ENCODE results near the gene PMM2. TPM values are rescaled to one million over a fixed set of nuclear protein-coding genes. Genes with fewer than 3 reads are reported as not detected.
A peak's percentile ranks its signal among the peaks of the same experiment; 100 is the strongest.

The PMM2 gene
- polyA plus RNA-seq, 1 donor (not counting 4 experiments of a cell fraction or from before 2014, with no cell fraction given), result 38.6 TPM

DNA sequence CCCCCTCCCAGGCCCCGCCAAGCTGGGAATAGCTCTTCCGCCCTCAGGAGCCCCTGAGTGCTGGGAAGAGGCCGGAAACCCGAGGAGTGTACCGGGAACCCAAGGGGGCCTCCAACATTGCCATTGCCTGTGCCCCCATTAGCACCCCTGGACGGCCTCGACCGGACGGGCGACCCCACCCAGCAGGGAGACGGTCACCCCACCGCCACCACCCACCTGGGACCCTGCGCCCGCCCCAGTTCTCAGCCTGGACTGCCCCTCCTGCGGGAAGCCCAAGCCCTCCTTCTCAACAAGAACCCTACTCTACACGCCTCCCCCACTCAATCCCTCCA is 69.2 kb downstream of the PMM2 start:
- Histone ChIP-seq H3K4me2 (ENCODE audit: control insufficient read depth, extremely low read depth, insufficient read depth, low read depth, low read length) (peak overlapping the region; percentile 93), H3K9me1 (ENCODE audit: control insufficient read depth, extremely low read depth, insufficient read depth, low read length) (peaks cover 9% of the 10 kb centered on the region), H3K4me1 (ENCODE audit: control insufficient read depth, extremely low read depth, insufficient read depth, low read length) (peaks cover 42% of the 10 kb centered on the region), H4K20me1 (ENCODE audit: control insufficient read depth, extremely low read depth, insufficient read depth, low read length) (peaks cover 29% of the 10 kb centered on the region), H3K9me3 (ENCODE audit: control insufficient read depth, low read depth, low read length) (no peaks in the 10 kb centered on the region), H3K27ac (ENCODE audit: control insufficient read depth, insufficient read depth, low read length) (peak overlapping the region; percentile 62), H3K27me3 (ENCODE audit: control insufficient read depth, extremely low read depth, insufficient read depth, low read length) (no peaks in the 10 kb centered on the region), H3K4me3 (ENCODE audit: control insufficient read depth in 2 of 3, extremely low read depth in 1 of 3, insufficient read depth in 2 of 3, low read depth in 1 of 3, low read length in 3 of 3) (peak overlapping the region; percentile 58 to 85 (median 70)), H3K9ac (ENCODE audit: control insufficient read depth, extremely low read depth, insufficient read depth, low read length) (peak overlapping the region; percentile 87), H2AFZ (ENCODE audit: control insufficient read depth, low read length) (no peak overlapping the region), H3K79me2 (ENCODE audit: control insufficient read depth, insufficient read depth, low read length) (peaks cover 63% of the 10 kb centered on the region), H3K36me3 (ENCODE audit: control insufficient read depth in 2 of 2, extremely low read depth in 1 of 2, insufficient read depth in 2 of 2, low read length in 2 of 2) (peaks cover 3 to 7% of the 10 kb centered on the region in 2 experiments)
- TF ChIP-seq, protein P1, sequence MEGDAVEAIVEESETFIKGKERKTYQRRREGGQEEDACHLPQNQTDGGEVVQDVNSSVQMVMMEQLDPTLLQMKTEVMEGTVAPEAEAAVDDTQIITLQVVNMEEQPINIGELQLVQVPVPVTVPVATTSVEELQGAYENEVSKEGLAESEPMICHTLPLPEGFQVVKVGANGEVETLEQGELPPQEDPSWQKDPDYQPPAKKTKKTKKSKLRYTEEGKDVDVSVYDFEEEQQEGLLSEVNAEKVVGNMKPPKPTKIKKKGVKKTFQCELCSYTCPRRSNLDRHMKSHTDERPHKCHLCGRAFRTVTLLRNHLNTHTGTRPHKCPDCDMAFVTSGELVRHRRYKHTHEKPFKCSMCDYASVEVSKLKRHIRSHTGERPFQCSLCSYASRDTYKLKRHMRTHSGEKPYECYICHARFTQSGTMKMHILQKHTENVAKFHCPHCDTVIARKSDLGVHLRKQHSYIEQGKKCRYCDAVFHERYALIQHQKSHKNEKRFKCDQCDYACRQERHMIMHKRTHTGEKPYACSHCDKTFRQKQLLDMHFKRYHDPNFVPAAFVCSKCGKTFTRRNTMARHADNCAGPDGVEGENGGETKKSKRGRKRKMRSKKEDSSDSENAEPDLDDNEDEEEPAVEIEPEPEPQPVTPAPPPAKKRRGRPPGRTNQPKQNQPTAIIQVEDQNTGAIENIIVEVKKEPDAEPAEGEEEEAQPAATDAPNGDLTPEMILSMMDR (optimal IDR thresholded peaks at IDR 0.05 in 1 of 3, IDR thresholded peaks at IDR 0.05 in 1 of 3, conservative IDR thresholded peaks at IDR 0.05 in 1 of 3; ENCODE audit: extremely low read depth in 1 of 3, insufficient read depth in 2 of 3, low read length in 3 of 3), result no peak
- TF ChIP-seq EZH2 (IDR thresholded peaks at IDR 0.05; ENCODE audit: low read length), result no peak
- dilution Hi-C loops (cut with MboI; ENCODE audit: extremely low pct_ligation_motif_present, low sequenced_read_pairs), result no loop called here
- DNase-seq (ENCODE audit: low read depth, low spot score), result no peak
- no peak for FAIRE-seq

DNA sequence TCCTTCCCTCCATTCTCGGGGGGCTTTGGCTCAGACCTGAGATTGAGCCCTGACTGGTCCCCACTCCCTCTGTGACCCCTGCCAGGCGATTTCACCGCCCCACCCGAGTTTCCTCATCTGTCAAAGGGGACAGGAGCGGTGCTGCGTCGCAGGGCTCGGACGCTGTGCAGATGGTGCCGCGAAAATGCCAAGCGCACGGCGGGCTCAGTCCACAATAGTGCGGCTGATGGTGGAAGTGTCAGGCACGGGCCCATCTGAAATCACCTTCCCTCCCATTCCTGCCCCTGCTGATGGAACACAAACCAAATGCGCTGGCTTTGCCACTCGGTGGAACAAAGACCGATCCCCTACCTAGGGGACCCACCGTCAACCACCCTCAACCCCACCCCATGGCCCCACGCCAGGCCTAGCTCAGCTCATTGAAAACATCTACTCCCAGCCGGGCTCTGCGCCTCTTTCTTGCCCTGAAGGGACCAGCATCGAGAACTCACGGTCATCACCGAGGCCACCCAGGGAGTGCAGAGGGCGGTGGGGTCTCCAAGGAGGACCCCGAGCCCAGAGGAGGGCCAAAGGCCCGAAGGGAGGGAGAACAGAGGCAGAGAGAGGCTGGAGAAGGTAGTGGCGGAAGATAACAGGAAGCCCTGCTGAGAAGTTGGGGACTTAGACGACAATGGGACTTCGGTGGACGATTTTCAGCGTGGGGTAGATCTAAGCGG is 69.7 kb downstream of the PMM2 start:
- Histone ChIP-seq H4K20me1 (ENCODE audit: control insufficient read depth, extremely low read depth, insufficient read depth, low read length) (peaks cover 25% of the 10 kb centered on the region), H3K79me2 (ENCODE audit: control insufficient read depth, insufficient read depth, low read length) (peaks cover 57% of the 10 kb centered on the region), H3K9me3 (ENCODE audit: control insufficient read depth, low read depth, low read length) (no peaks in the 10 kb centered on the region), H2AFZ (ENCODE audit: control insufficient read depth, low read length) (peak overlapping the region; percentile 16), H3K4me1 (ENCODE audit: control insufficient read depth, extremely low read depth, insufficient read depth, low read length) (peaks cover 42% of the 10 kb centered on the region), H3K27me3 (ENCODE audit: control insufficient read depth, extremely low read depth, insufficient read depth, low read length) (no peaks in the 10 kb centered on the region), H3K9ac (ENCODE audit: control insufficient read depth, extremely low read depth, insufficient read depth, low read length) (peak overlapping the region; percentile 87), H3K27ac (ENCODE audit: control insufficient read depth, insufficient read depth, low read length) (peak overlapping the region; percentile 62), H3K4me3 (ENCODE audit: control insufficient read depth in 2 of 3, extremely low read depth in 1 of 3, insufficient read depth in 2 of 3, low read depth in 1 of 3, low read length in 3 of 3) (peak overlapping the region; percentile 58 to 85 (median 70)), H3K36me3 (ENCODE audit: control insufficient read depth in 2 of 2, extremely low read depth in 1 of 2, insufficient read depth in 2 of 2, low read length in 2 of 2) (peaks cover 3 to 7% of the 10 kb centered on the region in 2 experiments), H3K9me1 (ENCODE audit: control insufficient read depth, extremely low read depth, insufficient read depth, low read length) (peaks cover 9% of the 10 kb centered on the region), H3K4me2 (ENCODE audit: control insufficient read depth, extremely low read depth, insufficient read depth, low read depth, low read length) (peak overlapping the region; percentile 93)
- DNase-seq (ENCODE audit: low read depth, low spot score) (no peak), FAIRE-seq (no peak)
- TF ChIP-seq EZH2 (IDR thresholded peaks at IDR 0.05; ENCODE audit: low read length), result no peak
- dilution Hi-C loops (cut with MboI; ENCODE audit: extremely low pct_ligation_motif_present, low sequenced_read_pairs), result no loop called here

Data from keratinocyte (primary cell).